Mucosa of descending colon (tissue), 3 donors: Measurements from ENCODE around the gene SEC31B. TPM values are rescaled to one million over a fixed set of nuclear protein-coding genes. Genes with fewer than 3 reads are reported as not detected.

ENCODE experiments used
- ATAC-seq: fragments of 200-7000 bp; cut with Tn5 transposase; one replicate; pipeline ENCODE4 v1.9.1; 2020; ENCODE audit warnings: mild to moderate bottlenecking, moderate library complexity
- DNase-seq, 3 donors: peaks; one replicate each; pipeline ENCODE4 v3.0.0-alpha.2; 2020
- H3K36me3 ChIP-seq: fragments of 200-600 bp; one replicate; pipeline ENCODE4 v1.8.0; 2021; ENCODE audit warnings: low read depth, mild to moderate bottlenecking
- H3K4me1 ChIP-seq: fragments of 200-600 bp; one replicate; pipeline ENCODE4 v1.8.0; 2021; ENCODE audit warnings: low read depth, mild to moderate bottlenecking
- H3K4me3 ChIP-seq: fragments of 200-600 bp; one replicate; pipeline ENCODE4 v1.8.0; 2021; ENCODE audit warnings: mild to moderate bottlenecking
- H3K9me3 ChIP-seq: fragments of 200-600 bp; one replicate; pipeline ENCODE4 v1.8.0; 2021; ENCODE audit warnings: mild to moderate bottlenecking
- CTCF ChIP-seq: fragments of 200-600 bp; IDR thresholded peaks from one replicate; pipeline ENCODE4 v1.8.0; 2022; ENCODE audit warnings: antibody characterized with exemption, mild to moderate bottlenecking
- intact Hi-C, 2 donors: fragments of 100-400 bp; cut with DNase I in 1 of 2; cut with micrococcal nuclease in 1 of 2; formaldehyde crosslinking; loops; one replicate each; pipeline versions ENCODE4 v1.11.0 to v1.11.1; 2022; cut with DNase I, micrococcal nuclease
- total RNA-seq, 3 donors: library from RNA; stranded (reverse); fragmentation: NEBNext Ultra II Directional in 2 of 3; extraction: Animal tissue kit (Norgen Biotek cat#: 25700) in 2 of 3; gene quantifications; one replicate each; pipeline versions ENCODE4 v1.2.1 to v1.2.4, GENCODE V29; 2021 to 2023
- donor health status: DM: no; HTN: no; CAD: no; lungs with moderate emphysema.
- donor health status: DM: no; HTN: no; CAD: no.
- donor health status: DM: no; HTN: yes; CAD: no.

Gene SEC31B
- total RNA-seq, 3 donors from 2014 or later: 14.0 to 24.8 (median 21.6) TPM

- H3K36me3 ChIP-seq: no peaks in the 10 kb centered on the region
- no peak overlapping the region for H3K4me3 ChIP-seq
- H3K4me1 ChIP-seq: peaks cover 26% of the 10 kb centered on the region
- DNase-seq (no peak), ATAC-seq (peak; percentile 4)
- intact Hi-C loops: no loop called here
- TF ChIP-seq CTCF: no peak
- H3K9me3 ChIP-seq: no peaks in the 10 kb centered on the region
These were observed 15.7 kb upstream of the SEC31B start for GRCh38 chr10:100535338-100535714.

GRCh38 chr10:100534726-100535125 lies 15.1 kb upstream of the SEC31B start:
- Histone ChIP-seq H3K9me3 (no peaks in the 10 kb centered on the region), H3K4me3 (no peak overlapping the region), H3K4me1 (peaks cover 26% of the 10 kb centered on the region), H3K36me3 (no peaks in the 10 kb centered on the region)
- intact Hi-C loops: no loop called here
- DNase-seq (no peak), ATAC-seq (no peak)
- TF ChIP-seq CTCF: no peak

- DNase-seq: no peak
- no peak overlapping the region for H3K4me3 ChIP-seq
These were observed 12.1 kb upstream of the SEC31B start for GRCh38 chr10:100531761-100532160.

GRCh38 chr10:100529475-100530298 lies 10.0 kb upstream of the SEC31B start, which contains the start of gene NDUFB8:
Gene NDUFB8 (minus strand): TSS chr10:100529871. CDS start chr10:100529851, 20 bp downstream.
- intact Hi-C loops: no loop called here
- no peak for TF ChIP-seq CTCF

More at GRCh38 chr10:100531761-100532160, 12.1 kb upstream of the SEC31B start:
- TF ChIP-seq CTCF: no peak
- no peaks in the 10 kb centered on the region for H3K36me3 ChIP-seq
- intact Hi-C loops: no loop called here
- peaks cover 25% of the 10 kb centered on the region for H3K4me1 ChIP-seq
- H3K9me3 ChIP-seq: no peaks in the 10 kb centered on the region
- no peak for ATAC-seq

GRCh38 chr10:100528921-100529474 lies 9.3 kb upstream of the SEC31B start:
- intact Hi-C loops: no loop called here
- no peaks in the 10 kb centered on the region for H3K36me3 ChIP-seq
- H3K4me1 ChIP-seq: peaks cover 10% of the 10 kb centered on the region
- ATAC-seq (peak; percentile 12), DNase-seq (no peak)
- no peak for TF ChIP-seq CTCF
- peak overlapping the region; percentile 80 for H3K4me3 ChIP-seq
- H3K9me3 ChIP-seq: no peaks in the 10 kb centered on the region

More at GRCh38 chr10:100529475-100530298, 10.0 kb upstream of the SEC31B start, which contains the start of gene NDUFB8:
- H3K36me3 ChIP-seq: no peaks in the 10 kb centered on the region
- H3K9me3 ChIP-seq: no peaks in the 10 kb centered on the region
- peak; percentile 98 for ATAC-seq
- H3K4me3 ChIP-seq: peak within 1 kb of the TSS; percentile 80
- peaks cover 10% of the 10 kb centered on the region for H3K4me1 ChIP-seq
- DNase-seq: peak; percentile 93 to 95 (median 94)
